ENCODE results near the gene MED20.

MED20 gene

GRCh38 chr6:41940759-41941279 lies 19.9 kb upstream of the MED20 start:
- peak in 1 of 2 experiments; percentile 76 for DNase-seq

- peak in 1 of 2 experiments; percentile 53 for DNase-seq
Measured at GRCh38 chr6:41939848-41940758, 19.2 kb upstream of the MED20 start.

- DNase-seq = no peak
Measured at GRCh38 chr6:41939176-41939847, 18.4 kb upstream of the MED20 start.

GRCh38 chr6:41938590-41939175 lies 17.7 kb upstream of the MED20 start:
- no peak for DNase-seq

- DNase-seq = no peak
Measured at GRCh38 chr6:41937861-41938574, 17.1 kb upstream of the MED20 start.

- no peak for DNase-seq
Measured at GRCh38 chr6:41937472-41937860, 16.5 kb upstream of the MED20 start.

GRCh38 chr6:41936073-41936837 lies 15.3 kb upstream of the MED20 start:
- peak; percentile 47 to 78 for DNase-seq

- no peak for DNase-seq
Measured at GRCh38 chr6:41935685-41936072, 14.7 kb upstream of the MED20 start.

- DNase-seq = no peak
Measured at GRCh38 chr6:41935193-41935574, 14.2 kb upstream of the MED20 start.

GRCh38 chr6:41934278-41935192 lies 13.6 kb upstream of the MED20 start:
- DNase-seq = no peak

GRCh38 chr6:41932378-41932777 lies 11.4 kb upstream of the MED20 start:
- DNase-seq = no peak

GRCh38 chr6:41931792-41932191 lies 10.9 kb upstream of the MED20 start:
- DNase-seq = no peak

GRCh38 chr6:41929924-41930323 lies 9.0 kb upstream of the MED20 start:
- DNase-seq = no peak

GRCh38 chr6:41927253-41927652 lies 6.3 kb upstream of the MED20 start:
- DNase-seq = no peak

- no peak for DNase-seq
Measured at GRCh38 chr6:41922154-41922553, 1.2 kb upstream of the MED20 start.

- peak in 1 of 2 experiments; percentile 41 for DNase-seq
Measured at GRCh38 chr6:41921712-41921998, 716 bp upstream of the MED20 start.

- DNase-seq = no peak
Measured at GRCh38 chr6:41917528-41917927, 3.4 kb downstream of the MED20 start.

- DNase-seq = no peak
Measured at GRCh38 chr6:41914869-41915530, 5.9 kb downstream of the MED20 start.

- no peak for DNase-seq
Measured at GRCh38 chr6:41914343-41914742, 6.6 kb downstream of the MED20 start.

- no peak for DNase-seq
Measured at GRCh38 chr6:41909727-41910126, 11.2 kb downstream of the MED20 start.

All from NCI-H526 (cell line).